Muscle layer of colon (tissue), 2 donors: Measurements from ENCODE around the gene GLYATL2.

ENCODE experiments used
- H3K27ac ChIP-seq: one replicate; pipeline ENCODE4 v1.7.0; 2013; ENCODE audit warnings: low read depth, mild to moderate bottlenecking, low read length, moderate library complexity
- H3K27me3 ChIP-seq, 2 donors: one replicate each; pipeline ENCODE4 v1.7.0; 2013; ENCODE audit warnings: low read length in 2 of 2, mild to moderate bottlenecking in 2 of 2; ENCODE audit not compliant: insufficient read depth in 2 of 2, control insufficient read depth in 1 of 2
- H3K36me3 ChIP-seq: one replicate; pipeline ENCODE4 v1.7.0; 2013; ENCODE audit warnings: mild to moderate bottlenecking, low read length; ENCODE audit not compliant: insufficient read depth
- H3K4me1 ChIP-seq: one replicate; pipeline ENCODE4 v1.7.0; 2013; ENCODE audit warnings: mild to moderate bottlenecking, low read length; ENCODE audit not compliant: insufficient read depth
- H3K4me3 ChIP-seq, 2 donors: one replicate each; pipeline ENCODE4 v1.7.0; 2013; ENCODE audit warnings: low read length in 2 of 2, low read depth in 1 of 2, mild to moderate bottlenecking in 1 of 2, moderate library complexity in 1 of 2
- H3K9ac ChIP-seq: one replicate; pipeline ENCODE4 v1.7.0; 2013; ENCODE audit warnings: low read length
- H3K9me3 ChIP-seq: one replicate; pipeline ENCODE4 v1.7.0; 2013; ENCODE audit warnings: mild to moderate bottlenecking, low read length
- donor health status: abdominal sarcoma.
- donor health status: Adenocarcinoma of cecum.

The GLYATL2 gene

GRCh38 chr11:58796333-58796732 is 48.2 kb downstream of the GLYATL2 start:
- Histone ChIP-seq H3K27ac (no peak overlapping the region), H3K9me3 (no peaks in the 10 kb centered on the region), H3K9ac (no peak overlapping the region), H3K4me1 (no peaks in the 10 kb centered on the region), H3K36me3 (no peaks in the 10 kb centered on the region), H3K4me3 (no peak overlapping the region), H3K27me3 (no peaks in the 10 kb centered on the region)

GRCh38 chr11:58788355-58789023 is 56.0 kb downstream of the GLYATL2 start:
- no peak overlapping the region for H3K4me3 ChIP-seq
- no peak overlapping the region for H3K9ac ChIP-seq
- H3K9me3 ChIP-seq, result no peaks in the 10 kb centered on the region
- H3K27me3 ChIP-seq, result no peaks in the 10 kb centered on the region
- H3K27ac ChIP-seq, result no peak overlapping the region
- no peaks in the 10 kb centered on the region for H3K4me1 ChIP-seq
- H3K36me3 ChIP-seq, result no peaks in the 10 kb centered on the region

DNA sequence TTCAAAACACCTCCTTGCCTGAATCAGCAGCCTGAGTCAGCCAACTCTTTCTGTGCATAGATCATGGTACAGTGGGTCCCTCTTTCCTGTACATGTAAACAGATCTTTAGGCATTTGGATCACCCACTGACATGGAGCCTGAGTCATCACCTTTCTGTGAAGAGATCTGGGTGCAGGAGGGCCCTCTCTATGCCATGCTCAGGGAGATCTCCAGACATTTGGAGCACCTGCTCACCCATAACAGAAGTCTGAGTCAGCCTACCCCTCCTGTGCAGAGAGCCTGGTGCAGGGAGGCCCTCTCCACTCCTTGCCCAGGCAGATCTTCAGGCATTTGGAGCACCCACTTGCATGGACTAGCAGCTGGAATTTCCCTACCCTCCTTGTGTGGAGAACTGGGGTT is 56.6 kb downstream of the GLYATL2 start:
- Histone ChIP-seq H3K36me3 (no peaks in the 10 kb centered on the region), H3K9ac (no peak overlapping the region), H3K27me3 (no peaks in the 10 kb centered on the region), H3K4me1 (no peaks in the 10 kb centered on the region), H3K4me3 (no peak overlapping the region), H3K9me3 (no peaks in the 10 kb centered on the region), H3K27ac (no peak overlapping the region)

DNA sequence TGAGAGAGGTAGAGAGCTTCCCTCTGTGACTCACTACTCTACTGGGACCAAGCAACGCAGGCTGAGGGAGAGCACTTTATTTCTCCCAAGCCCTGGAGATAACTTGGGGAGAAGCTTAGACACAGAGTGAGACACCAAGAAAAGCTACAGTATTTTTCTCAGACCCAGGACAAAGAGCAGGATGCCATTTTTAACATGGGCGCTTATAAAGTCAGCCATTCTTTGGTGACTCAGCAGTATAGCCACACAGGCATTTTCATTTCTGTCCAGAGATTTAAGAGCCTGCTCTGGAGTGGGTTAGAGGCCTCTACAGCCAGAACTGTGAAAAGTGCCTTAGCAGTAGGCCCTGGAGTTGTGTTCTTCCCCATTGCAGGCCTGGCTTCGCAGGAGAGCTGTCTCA is 57.8 kb downstream of the GLYATL2 start:
- Histone ChIP-seq H3K9me3 (no peaks in the 10 kb centered on the region), H3K4me3 (no peak overlapping the region), H3K36me3 (no peaks in the 10 kb centered on the region), H3K27ac (no peak overlapping the region), H3K27me3 (no peaks in the 10 kb centered on the region), H3K9ac (no peak overlapping the region), H3K4me1 (no peaks in the 10 kb centered on the region)

DNA sequence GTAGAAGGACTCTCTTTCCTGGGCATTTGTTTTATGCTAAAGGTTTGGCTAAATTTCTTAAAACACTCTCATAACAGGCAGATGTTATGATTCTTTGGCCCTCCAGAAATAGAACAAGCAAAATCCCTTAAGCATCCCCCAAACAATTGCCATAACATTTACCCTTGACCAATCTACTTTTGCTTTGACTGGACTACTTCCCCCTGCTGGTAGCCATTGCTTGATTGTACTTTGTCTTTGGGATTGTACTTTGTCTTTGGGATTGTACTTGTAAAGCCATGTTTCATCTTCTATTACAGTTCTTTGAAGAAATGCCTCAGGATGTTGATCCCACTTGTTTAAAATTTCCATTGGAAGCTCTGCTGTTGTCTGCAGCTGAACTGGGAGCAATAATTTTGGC is 59.5 kb downstream of the GLYATL2 start:
- Histone ChIP-seq H3K36me3 (no peaks in the 10 kb centered on the region), H3K9ac (no peak overlapping the region), H3K4me1 (no peaks in the 10 kb centered on the region), H3K27ac (no peak overlapping the region), H3K9me3 (no peaks in the 10 kb centered on the region), H3K4me3 (no peak overlapping the region), H3K27me3 (no peaks in the 10 kb centered on the region)
